OCI-LY7 (cell line): ENCODE results near the gene KIF19.

Source experiments
- CTCF ChIP-seq: fragments of 200-600 bp; sonication (generic); conservative IDR thresholded peaks from 2 replicates; pipeline ENCODE4 v1.5.1; 2014; ENCODE audit warnings: mild to moderate bottlenecking, antibody characterized with exemption, low read length, moderate library complexity, mixed read lengths
- EZH2phosphoT487 ChIP-seq: fragments of 200-600 bp; sonication (generic); IDR thresholded peaks from 2 replicates; pipeline ENCODE4 v1.6.1; 2018; ENCODE audit warnings: low read depth, borderline replicate concordance, mild to moderate bottlenecking, mixed run types, antibody characterized with exemption, low read length, moderate library complexity, mixed read lengths

- TF ChIP-seq CTCF: no peak
- TF ChIP-seq EZH2phosphoT487: no peak
Observed at GRCh38 chr17:74309902-74310301, 16.1 kb upstream of the KIF19 start.
